Measurements from ENCODE around the gene HOXB2.

The HOXB2 gene

DNA sequence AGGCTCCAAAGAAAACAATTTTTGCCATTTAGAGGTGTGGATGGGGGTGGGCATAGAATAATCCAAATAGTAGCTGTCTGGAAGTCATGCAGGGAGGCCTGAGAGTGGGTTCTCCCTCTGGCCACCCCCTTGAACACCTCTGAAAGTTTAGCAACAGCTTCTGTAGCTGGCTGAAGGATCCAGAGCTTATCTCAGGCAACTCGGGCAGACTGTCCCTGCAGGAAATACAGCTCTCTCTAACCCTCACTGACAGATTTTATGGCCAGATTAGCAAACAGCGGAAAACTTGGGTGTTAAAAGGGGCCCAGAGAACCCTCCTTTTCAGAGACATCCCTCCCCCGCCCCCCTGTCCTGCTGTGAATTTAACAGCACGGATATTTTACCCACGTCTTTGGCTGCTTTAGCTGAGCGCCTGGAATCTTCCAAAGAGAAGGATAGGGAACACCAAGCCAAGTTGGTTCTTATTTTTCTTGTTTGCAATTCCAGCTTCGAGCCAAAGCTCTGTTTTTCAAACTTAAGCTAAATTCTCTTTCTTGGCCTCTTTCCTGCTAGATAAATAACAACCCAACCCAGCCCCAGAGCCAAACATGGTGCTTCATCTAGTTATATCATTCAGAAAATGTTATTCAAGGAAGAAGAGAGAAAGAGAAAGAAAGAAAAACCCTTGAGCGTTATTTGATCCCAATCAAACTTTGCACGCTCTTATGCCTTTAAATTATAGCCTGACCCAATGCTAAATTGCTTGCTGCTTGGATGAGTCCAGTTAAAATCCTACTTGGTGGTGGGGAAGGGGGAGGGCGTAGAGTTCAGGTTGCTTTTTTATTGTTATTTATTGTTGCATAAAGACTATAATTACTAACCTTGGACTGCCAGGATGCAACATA is 2.3 kb upstream of the HOXB2 start (continued):
- TF ChIP-seq ZNF747 (tag by site-specific recombination; IDR thresholded peaks at IDR 0.05): no peak
- TF ChIP-seq, protein P1, sequence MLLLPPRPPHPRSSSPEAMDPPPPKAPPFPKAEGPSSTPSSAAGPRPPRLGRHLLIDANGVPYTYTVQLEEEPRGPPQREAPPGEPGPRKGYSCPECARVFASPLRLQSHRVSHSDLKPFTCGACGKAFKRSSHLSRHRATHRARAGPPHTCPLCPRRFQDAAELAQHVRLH (tag by site-specific recombination; IDR thresholded peaks at IDR 0.05): peak; percentile 26; the same call in 1 of the 2 replicates
- peak; percentile 62 for TF ChIP-seq KLF1 (tag by site-specific recombination; IDR thresholded peaks at IDR 0.05)
- TF ChIP-seq ZNF621 (tag by site-specific recombination; IDR thresholded peaks at IDR 0.05): no peak
- TF ChIP-seq ZNF843 (tag by site-specific recombination; IDR thresholded peaks at IDR 0.05): peak; percentile 92
- peak; percentile 71 for TF ChIP-seq ZNF664 (tag by site-specific recombination; IDR thresholded peaks at IDR 0.05)
- TF ChIP-seq ZNF585B (tag by site-specific recombination; IDR thresholded peaks at IDR 0.05): no peak
- TF ChIP-seq YY1 (tag by site-specific recombination; IDR thresholded peaks at IDR 0.05): no peak
- TF ChIP-seq ZFP37 (tag by site-specific recombination; IDR thresholded peaks at IDR 0.05): 0 out of 2 replicates have a peak, but pooled peaks have one; percentile 17
- TF ChIP-seq ZFP69B (tag by site-specific recombination; IDR thresholded peaks at IDR 0.05): peak; percentile 88
- no peak for TF ChIP-seq ZNF274 (IDR thresholded peaks at IDR 0.05; ENCODE audit: low read length)
- TF ChIP-seq ZNF274 (tag by site-specific recombination; IDR thresholded peaks at IDR 0.05; ENCODE audit: borderline replicate concordance): no peak
- no peak; the same call in 1 of the 2 replicates for TF ChIP-seq ZBTB48 (tag by site-specific recombination; IDR thresholded peaks at IDR 0.05)
- TF ChIP-seq ZXDB (tag by site-specific recombination; IDR thresholded peaks at IDR 0.05): peak; percentile 94
- TF ChIP-seq, protein P2, sequence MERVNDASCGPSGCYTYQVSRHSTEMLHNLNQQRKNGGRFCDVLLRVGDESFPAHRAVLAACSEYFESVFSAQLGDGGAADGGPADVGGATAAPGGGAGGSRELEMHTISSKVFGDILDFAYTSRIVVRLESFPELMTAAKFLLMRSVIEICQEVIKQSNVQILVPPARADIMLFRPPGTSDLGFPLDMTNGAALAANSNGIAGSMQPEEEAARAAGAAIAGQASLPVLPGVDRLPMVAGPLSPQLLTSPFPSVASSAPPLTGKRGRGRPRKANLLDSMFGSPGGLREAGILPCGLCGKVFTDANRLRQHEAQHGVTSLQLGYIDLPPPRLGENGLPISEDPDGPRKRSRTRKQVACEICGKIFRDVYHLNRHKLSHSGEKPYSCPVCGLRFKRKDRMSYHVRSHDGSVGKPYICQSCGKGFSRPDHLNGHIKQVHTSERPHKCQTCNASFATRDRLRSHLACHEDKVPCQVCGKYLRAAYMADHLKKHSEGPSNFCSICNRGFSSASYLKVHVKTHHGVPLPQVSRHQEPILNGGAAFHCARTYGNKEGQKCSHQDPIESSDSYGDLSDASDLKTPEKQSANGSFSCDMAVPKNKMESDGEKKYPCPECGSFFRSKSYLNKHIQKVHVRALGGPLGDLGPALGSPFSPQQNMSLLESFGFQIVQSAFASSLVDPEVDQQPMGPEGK (tag by site-specific recombination; IDR thresholded peaks at IDR 0.05): peak; percentile 75
- no peak for TF ChIP-seq ZNF16 (tag by site-specific recombination; IDR thresholded peaks at IDR 0.05; ENCODE audit: low read depth)

GRCh38 chr17:48546137-48546923 is 1.4 kb upstream of the HOXB2 start:
- H3K9me3 ChIP-seq (ENCODE audit: control insufficient read depth, insufficient read depth, low read depth, low read length): no peaks in the 10 kb centered on the region
- H3K4me3 ChIP-seq (ENCODE audit: low read depth, low read length): no peak overlapping the region
- ChIA-PET POLR2A (interaction anchor here (0.6 to 1.8 kb wide), 14 partner anchors 9 to 527 kb away, joined by 3 to 22 read pairs (median 4); partner anchors contain the start of genes HOXB5 and HOXB9), CTCF (interaction anchor here (1.0 to 3.1 kb wide), 5 partner anchors 9 to 53 kb away, joined by 3 to 15 read pairs (median 5); no protein-coding TSS in a partner anchor)
- H3K36me3 ChIP-seq (ENCODE audit: control insufficient read depth in 2 of 2, insufficient read depth in 1 of 2, low read length in 2 of 2): peaks cover 10 to 29% of the 10 kb centered on the region in 2 experiments
- peak overlapping the region; percentile 100 for H3K27ac ChIP-seq (ENCODE audit: extremely low read depth, low read depth, low read length)
- peaks cover 48% of the 10 kb centered on the region for H3K4me1 ChIP-seq (ENCODE audit: control insufficient read depth, insufficient read depth, low read length)
- TF ChIP-seq, protein P2 (tag by site-specific recombination; IDR thresholded peaks at IDR 0.05): peak; percentile 72; the same call in 1 of the 2 replicates
- TF ChIP-seq, protein P3, sequence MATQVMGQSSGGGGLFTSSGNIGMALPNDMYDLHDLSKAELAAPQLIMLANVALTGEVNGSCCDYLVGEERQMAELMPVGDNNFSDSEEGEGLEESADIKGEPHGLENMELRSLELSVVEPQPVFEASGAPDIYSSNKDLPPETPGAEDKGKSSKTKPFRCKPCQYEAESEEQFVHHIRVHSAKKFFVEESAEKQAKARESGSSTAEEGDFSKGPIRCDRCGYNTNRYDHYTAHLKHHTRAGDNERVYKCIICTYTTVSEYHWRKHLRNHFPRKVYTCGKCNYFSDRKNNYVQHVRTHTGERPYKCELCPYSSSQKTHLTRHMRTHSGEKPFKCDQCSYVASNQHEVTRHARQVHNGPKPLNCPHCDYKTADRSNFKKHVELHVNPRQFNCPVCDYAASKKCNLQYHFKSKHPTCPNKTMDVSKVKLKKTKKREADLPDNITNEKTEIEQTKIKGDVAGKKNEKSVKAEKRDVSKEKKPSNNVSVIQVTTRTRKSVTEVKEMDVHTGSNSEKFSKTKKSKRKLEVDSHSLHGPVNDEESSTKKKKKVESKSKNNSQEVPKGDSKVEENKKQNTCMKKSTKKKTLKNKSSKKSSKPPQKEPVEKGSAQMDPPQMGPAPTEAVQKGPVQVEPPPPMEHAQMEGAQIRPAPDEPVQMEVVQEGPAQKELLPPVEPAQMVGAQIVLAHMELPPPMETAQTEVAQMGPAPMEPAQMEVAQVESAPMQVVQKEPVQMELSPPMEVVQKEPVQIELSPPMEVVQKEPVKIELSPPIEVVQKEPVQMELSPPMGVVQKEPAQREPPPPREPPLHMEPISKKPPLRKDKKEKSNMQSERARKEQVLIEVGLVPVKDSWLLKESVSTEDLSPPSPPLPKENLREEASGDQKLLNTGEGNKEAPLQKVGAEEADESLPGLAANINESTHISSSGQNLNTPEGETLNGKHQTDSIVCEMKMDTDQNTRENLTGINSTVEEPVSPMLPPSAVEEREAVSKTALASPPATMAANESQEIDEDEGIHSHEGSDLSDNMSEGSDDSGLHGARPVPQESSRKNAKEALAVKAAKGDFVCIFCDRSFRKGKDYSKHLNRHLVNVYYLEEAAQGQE (tag by site-specific recombination; IDR thresholded peaks at IDR 0.05): peak; percentile 47
- TF ChIP-seq ZXDB (tag by site-specific recombination; IDR thresholded peaks at IDR 0.05) (0 out of 2 replicates have a peak, but pooled peaks have one; percentile 41), IKZF3 (tag by site-specific recombination; IDR thresholded peaks at IDR 0.05) (peak; percentile 73), PRDM1 (tag by site-specific recombination; IDR thresholded peaks at IDR 0.05) (peak; percentile 88), ZNF10 (tag by site-specific recombination; IDR thresholded peaks at IDR 0.05) (0 out of 2 replicates have a peak, but pooled peaks have one; percentile 14), ZNF785 (tag by site-specific recombination; IDR thresholded peaks at IDR 0.05) (no peak), ZNF423 (tag by site-specific recombination; IDR thresholded peaks at IDR 0.05) (peak; percentile 14; the same call in 1 of the 2 replicates), ZNF76 (tag by site-specific recombination; IDR thresholded peaks at IDR 0.05; ENCODE audit: borderline replicate concordance, low read depth) (peak; percentile 71; the same call in 1 of the 2 replicates), ZBTB17 (tag by site-specific recombination; IDR thresholded peaks at IDR 0.05) (peak; percentile 90), ZNF521 (tag by site-specific recombination; IDR thresholded peaks at IDR 0.05) (no peak), ZNF600 (tag by site-specific recombination; IDR thresholded peaks at IDR 0.05) (peak; percentile 73; the same call in 1 of the 2 replicates), ZBTB20 (tag by site-specific recombination; IDR thresholded peaks at IDR 0.05) (no peak)
